LNCaP clone FGC (cell line): Measurements from ENCODE around the gene EME2.
"Not testable (repeated sequence)": the region's sequence is repeated elsewhere in the genome, so short reads cannot be mapped to it uniquely, and the experiment has no call there.

Experiments
- DNase-seq: peaks from one replicate; pipeline ENCODE4 v3.0.0-alpha.2; 2011; ENCODE audit warnings: low read depth
- H3K4me3 ChIP-seq: 2 replicates; pipeline ENCODE4 v1.5.1; 2011; ENCODE audit warnings: mild to moderate bottlenecking, low read depth, low read length, control low read depth
- CTCF ChIP-seq: IDR thresholded peaks from 2 replicates; pipeline ENCODE4 v1.5.1; 2012; ENCODE audit warnings: mild to moderate bottlenecking; ENCODE audit not compliant: control insufficient read depth, insufficient read depth; ENCODE audit errors: extremely low read depth

EME2 gene

GRCh38 chr16:1729445-1729844, 43.2 kb upstream of the EME2 start:
- no peak overlapping the region for H3K4me3 ChIP-seq
- DNase-seq = no peak
- TF ChIP-seq CTCF = no peak

- H3K4me3 ChIP-seq = no peak overlapping the region
- DNase-seq = no peak
- no peak for TF ChIP-seq CTCF
Measured at GRCh38 chr16:1731073-1731472, 41.5 kb upstream of the EME2 start.

GRCh38 chr16:1731603-1732002, 41.0 kb upstream of the EME2 start:
- no peak for TF ChIP-seq CTCF
- H3K4me3 ChIP-seq = no peak overlapping the region
- no peak for DNase-seq

DNA sequence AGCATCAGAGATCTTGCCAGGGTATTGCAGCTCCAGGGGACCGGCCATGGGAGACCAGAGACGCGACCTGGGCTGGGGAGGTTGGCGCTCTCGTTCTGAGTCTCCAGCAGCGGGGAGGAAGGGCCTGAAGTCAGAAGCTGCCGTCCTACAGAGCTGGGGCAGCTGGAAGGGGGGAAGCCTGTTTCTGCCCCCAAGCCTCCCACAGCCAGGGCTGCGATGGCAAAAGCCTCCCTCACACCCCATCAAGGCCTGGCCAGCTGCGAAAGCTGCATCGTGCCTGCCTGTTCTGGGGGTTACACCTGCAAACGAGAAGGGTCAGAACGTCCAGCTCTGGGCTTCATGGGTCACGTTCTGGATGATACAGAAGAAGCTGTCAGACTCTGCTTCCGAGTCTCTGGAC, 40.5 kb upstream of the EME2 start:
- TF ChIP-seq CTCF = no peak
- DNase-seq = no peak
- H3K4me3 ChIP-seq = no peak overlapping the region

GRCh38 chr16:1732551-1732987, 40.0 kb upstream of the EME2 start:
- DNase-seq, H3K4me3 ChIP-seq: not testable (repeated sequence)

DNA sequence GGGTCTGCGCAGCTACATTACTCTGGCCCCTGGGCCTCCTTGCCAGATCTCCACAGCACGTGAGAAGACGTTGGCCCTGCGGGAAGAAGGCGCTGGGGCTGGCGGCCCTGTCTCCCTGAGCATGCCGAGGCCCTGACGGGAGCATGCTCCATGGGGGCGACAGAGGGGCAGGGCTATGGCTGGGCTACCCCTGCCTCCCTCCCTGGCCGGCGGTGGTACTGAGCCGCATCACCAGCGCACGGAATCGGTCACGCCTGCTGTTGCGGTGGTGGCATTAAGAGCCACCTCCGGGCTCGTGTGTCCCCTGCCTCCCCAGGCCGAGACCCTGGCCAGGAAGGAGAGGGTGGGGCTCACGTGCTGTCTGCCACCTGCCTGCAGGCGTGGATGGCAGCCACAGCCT, 38.5 kb upstream of the EME2 start:
- H3K4me3 ChIP-seq = no peak overlapping the region
- no peak for DNase-seq
- no peak for TF ChIP-seq CTCF

DNA sequence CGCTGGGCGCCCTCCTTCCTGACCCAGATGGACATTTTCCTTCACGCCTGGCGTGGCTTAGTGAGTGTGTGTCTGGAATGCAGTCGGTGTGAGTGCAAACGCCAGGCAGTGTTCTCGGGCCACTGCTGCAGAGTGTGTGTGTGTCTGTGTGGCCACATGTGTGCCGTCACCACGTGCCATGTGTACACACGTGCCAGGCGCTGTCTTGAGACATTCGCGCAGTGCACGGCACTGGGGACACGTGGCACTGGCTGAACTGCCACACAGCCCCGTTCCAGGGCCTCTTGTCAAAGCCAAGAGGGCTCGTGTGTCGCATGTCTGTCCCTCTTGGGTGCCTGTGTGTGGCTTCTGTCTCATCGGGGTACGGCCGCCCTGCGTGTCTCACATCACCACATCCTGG, 37.8 kb upstream of the EME2 start:
- DNase-seq = no peak
- TF ChIP-seq CTCF = no peak
- H3K4me3 ChIP-seq = no peak overlapping the region

GRCh38 chr16:1740234-1740633, 32.4 kb upstream of the EME2 start:
- no peak for TF ChIP-seq CTCF
- no peak overlapping the region for H3K4me3 ChIP-seq
- DNase-seq = no peak
